Glutamatergic neuron (in vitro differentiated cells): ENCODE data around the gene PHOSPHO1. TPM values are rescaled to one million over a fixed set of nuclear protein-coding genes. Genes with fewer than 3 reads are reported as not detected.

Source experiments
- DNase-seq: peaks from one replicate; pipeline ENCODE4 v3.0.0; 2022
- H3K27ac Mint-ChIP-seq: one replicate; pipeline ENCODE4 v1.8.0; 2020; ENCODE audit warnings: mild to moderate bottlenecking, mixed read lengths, inconsistent platforms; ENCODE audit not compliant: unreplicated experiment
- H3K27me3 Mint-ChIP-seq: one replicate; pipeline ENCODE4 v1.8.0; 2020; ENCODE audit warnings: mild to moderate bottlenecking, moderate library complexity, mixed read lengths, inconsistent platforms; ENCODE audit not compliant: unreplicated experiment
- H3K36me3 Mint-ChIP-seq: one replicate; pipeline ENCODE4 v1.8.0; 2020; ENCODE audit warnings: mild to moderate bottlenecking, mixed read lengths, inconsistent platforms; ENCODE audit not compliant: unreplicated experiment
- H3K4me1 Mint-ChIP-seq: one replicate; pipeline ENCODE4 v1.8.0; 2020; ENCODE audit warnings: mild to moderate bottlenecking, low read depth, mixed read lengths, inconsistent platforms; ENCODE audit not compliant: unreplicated experiment
- H3K4me3 Mint-ChIP-seq: one replicate; pipeline ENCODE4 v1.8.0; 2020; ENCODE audit warnings: mild to moderate bottlenecking, mixed read lengths, inconsistent platforms; ENCODE audit not compliant: unreplicated experiment
- H3K9me3 Mint-ChIP-seq: one replicate; pipeline ENCODE4 v1.8.0; 2020; ENCODE audit warnings: mild to moderate bottlenecking, moderate library complexity, mixed read lengths, inconsistent platforms; ENCODE audit not compliant: unreplicated experiment
- CTCF ChIP-seq: fragments of 200-600 bp; sonication (generic); IDR thresholded peaks from one replicate; pipeline ENCODE4 v1.5.0; 2021; ENCODE audit not compliant: partially characterized antibody, unreplicated experiment
- total RNA-seq: library from RNA; stranded (reverse); fragmentation: NEBNext Ultra II Directional; extraction: Animal tissue kit (Norgen Biotek cat#: 25700); gene quantifications from one replicate; pipeline ENCODE4 v1.2.1, GENCODE V29; 2021; ENCODE audit not compliant: unreplicated experiment

The PHOSPHO1 gene
- total RNA-seq, 1 donor from 2014 or later: 0.22 TPM

- no peaks in the 10 kb centered on the region for H3K9me3 Mint-ChIP-seq
- no peak for DNase-seq
- H3K4me3 Mint-ChIP-seq: no peak overlapping the region
- no peak for TF ChIP-seq CTCF
- peaks cover 3% of the 10 kb centered on the region for H3K27me3 Mint-ChIP-seq
- H3K36me3 Mint-ChIP-seq: no peaks in the 10 kb centered on the region
- H3K27ac Mint-ChIP-seq: no peak overlapping the region
- H3K4me1 Mint-ChIP-seq: no peaks in the 10 kb centered on the region
Measured at GRCh38 chr17:49242813-49243212, 12.2 kb upstream of the PHOSPHO1 start.

- H3K4me3 Mint-ChIP-seq: no peak overlapping the region
- DNase-seq: no peak
- no peaks in the 10 kb centered on the region for H3K4me1 Mint-ChIP-seq
- no peak for TF ChIP-seq CTCF
- no peak overlapping the region for H3K27ac Mint-ChIP-seq
- H3K36me3 Mint-ChIP-seq: no peaks in the 10 kb centered on the region
- H3K9me3 Mint-ChIP-seq: no peaks in the 10 kb centered on the region
- H3K27me3 Mint-ChIP-seq: peaks cover 3% of the 10 kb centered on the region
Measured at GRCh38 chr17:49241692-49242397, 11.3 kb upstream of the PHOSPHO1 start.

- H3K27me3 Mint-ChIP-seq: peaks cover 3% of the 10 kb centered on the region
- TF ChIP-seq CTCF: no peak
- no peaks in the 10 kb centered on the region for H3K4me1 Mint-ChIP-seq
- H3K9me3 Mint-ChIP-seq: no peaks in the 10 kb centered on the region
- H3K4me3 Mint-ChIP-seq: no peak overlapping the region
- DNase-seq: no peak
- H3K27ac Mint-ChIP-seq: no peak overlapping the region
- H3K36me3 Mint-ChIP-seq: no peaks in the 10 kb centered on the region
Measured at GRCh38 chr17:49241040-49241439, 10.5 kb upstream of the PHOSPHO1 start.

- peaks cover 3% of the 10 kb centered on the region for H3K27me3 Mint-ChIP-seq
Measured at GRCh38 chr17:49240619-49241018, 10.0 kb upstream of the PHOSPHO1 start.

More at GRCh38 chr17:49240619-49241018, 10.0 kb upstream of the PHOSPHO1 start:
- H3K36me3 Mint-ChIP-seq: no peaks in the 10 kb centered on the region
- H3K4me1 Mint-ChIP-seq: no peaks in the 10 kb centered on the region
- no peak for TF ChIP-seq CTCF
- H3K4me3 Mint-ChIP-seq: no peak overlapping the region
- H3K27ac Mint-ChIP-seq: no peak overlapping the region
- H3K9me3 Mint-ChIP-seq: no peaks in the 10 kb centered on the region
- DNase-seq: no peak
